ENCODE measurements around the gene MAML3. TPM values are rescaled to one million over a fixed set of nuclear protein-coding genes. Genes with fewer than 3 reads are reported as not detected.
A peak's percentile ranks its signal among the peaks of the same experiment; 100 is the strongest.

MAML3 gene
- polyA plus RNA-seq, 4 donors = 1.4 to 10.3 (median 3.4) TPM

DNA sequence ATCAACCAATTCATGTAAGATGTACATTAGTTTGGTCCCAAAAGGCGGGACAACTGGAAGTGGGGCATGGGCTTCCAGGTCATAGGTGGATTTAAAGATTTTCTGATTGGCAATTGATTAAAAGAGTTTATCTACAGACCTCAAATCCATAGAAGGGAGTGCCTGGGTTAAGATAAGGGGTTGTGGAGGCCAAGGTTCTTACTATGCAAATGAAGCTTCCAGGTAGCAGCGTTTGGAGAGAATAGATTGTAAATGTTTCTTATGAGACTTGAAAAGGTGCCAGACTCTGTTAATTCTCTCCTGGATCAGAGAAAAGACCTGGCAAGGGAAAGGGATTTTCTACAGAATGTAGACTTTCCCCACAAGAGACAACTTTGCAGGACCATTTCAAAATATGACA, 485.9 kb downstream of the MAML3 start:
- peaks cover 0 to 15% (median 0%) of the 10 kb centered on the region in 3 donors for H3K36me3 ChIP-seq (ENCODE audit: control insufficient read depth in 3 of 3, insufficient read depth in 2 of 3, low read depth in 1 of 3, low read length in 3 of 3)
- no peaks in the 10 kb centered on the region for H3K9me3 ChIP-seq (ENCODE audit: control insufficient read depth in 2 of 2, insufficient read depth in 1 of 2, low read depth in 1 of 2, low read length in 1 of 2)
- H3K27me3 ChIP-seq (ENCODE audit: control insufficient read depth in 3 of 3, insufficient read depth in 3 of 3, low read length in 3 of 3) = no peaks in the 10 kb centered on the region
- H3K4me3 ChIP-seq (ENCODE audit: low read depth in 1 of 3, low read length in 3 of 3) = peak overlapping the region in 1 of 3 donors; percentile 87
- DNase-seq = peak; percentile 53 to 85
- peak overlapping the region; percentile 75 to 98 (median 84) for H3K27ac ChIP-seq (ENCODE audit: low read depth in 1 of 3, low read length in 2 of 3)
- no peak for FAIRE-seq
- peaks cover 9 to 50% (median 20%) of the 10 kb centered on the region in 3 donors for H3K4me1 ChIP-seq (ENCODE audit: control insufficient read depth in 3 of 3, insufficient read depth in 2 of 3, low read depth in 1 of 3, low read length in 2 of 3)
- 11 to 56% (median 40%) methylated on average over 2 of the region's 2 CpGs for whole genome bisulfite sequencing, 3 donors

Other genes starting within 250 kb of the MAML3 start
- gene SCOC, start 219.5 kb upstream of the MAML3 start, polyA plus RNA-seq = 10 to 100 TPM; 55.9 to 81.9 (median 67.8) TPM